Lung (tissue), 12 donors: ENCODE results near the gene HECTD1. TPM values are rescaled to one million over a fixed set of nuclear protein-coding genes. Genes with fewer than 3 reads are reported as not detected.
A peak's percentile ranks its signal among the peaks of the same experiment; 100 is the strongest.
"Not testable (repeated sequence)": the region's sequence is repeated elsewhere in the genome, so short reads cannot be mapped to it uniquely, and the experiment has no call there.

Experiments used
- ATAC-seq: fragments of 200-7000 bp; cut with Tn5 transposase; one replicate; pipeline ENCODE4 v1.9.1; 2020; ENCODE audit warnings: moderate number of reproducible peaks; ENCODE audit not compliant: insufficient read depth, low FRiP score
- DNase-seq, 3 donors: peaks; one replicate each; pipeline ENCODE4 v3.0.0-alpha.2; 2013 to 2017
- H3K27ac ChIP-seq, 2 donors: one replicate each; pipeline ENCODE4 v1.5.1; 2013; ENCODE audit warnings: mild to moderate bottlenecking in 2 of 2, moderate library complexity in 2 of 2, control low read depth in 1 of 2, inconsistent platforms in 1 of 2, low read depth in 1 of 2, low read length in 1 of 2
- H3K27me3 ChIP-seq, 3 donors: one replicate each; pipeline ENCODE4 v1.5.1; 2013; ENCODE audit warnings: low read length in 2 of 3; ENCODE audit not compliant: control insufficient read depth in 3 of 3, insufficient read depth in 3 of 3
- H3K36me3 ChIP-seq, 4 donors: one replicate each; pipeline ENCODE4 v1.5.1; 2013; ENCODE audit warnings: low read length in 4 of 4, mild to moderate bottlenecking in 1 of 4, moderate library complexity in 1 of 4; ENCODE audit not compliant: control insufficient read depth in 4 of 4, insufficient read depth in 4 of 4
- H3K4me1 ChIP-seq, 5 donors: one replicate each; pipeline ENCODE4 v1.5.1; 2013; ENCODE audit warnings: low read length in 5 of 5, mild to moderate bottlenecking in 2 of 5, moderate library complexity in 1 of 5; ENCODE audit not compliant: control insufficient read depth in 5 of 5, insufficient read depth in 5 of 5
- H3K4me3 ChIP-seq: one replicate; pipeline ENCODE4 v1.5.1; 2013; ENCODE audit warnings: mild to moderate bottlenecking, control low read depth, moderate library complexity
- H3K9ac ChIP-seq, 2 donors: one replicate each; pipeline ENCODE4 v1.5.1; 2013; ENCODE audit warnings: low read length in 2 of 2, control low read depth in 1 of 2; ENCODE audit not compliant: insufficient read depth in 1 of 2
- H3K9me3 ChIP-seq, 4 donors: one replicate each; pipeline ENCODE4 v1.5.1; 2013; ENCODE audit warnings: low read length in 3 of 4, mild to moderate bottlenecking in 1 of 4, moderate library complexity in 1 of 4; ENCODE audit not compliant: control insufficient read depth in 4 of 4, insufficient read depth in 3 of 4
- CTCF ChIP-seq: IDR thresholded peaks from 2 replicates; pipeline ENCODE4 v1.5.1; 2012; ENCODE audit warnings: mild to moderate bottlenecking; ENCODE audit errors: control extremely low read depth, extremely low read depth
- WGBS, 2 donors: extraction: QIAGEN DNeasy Blood & Tissue Kit; methylation state at CpG; one replicate each; pipeline ENCODE4 v1.1.7; 2013; 5-methylcytosine and 5-hydroxymethylcytosine counted together
- polyA plus RNA-seq, 2 donors: library from polyadenylated mRNA; stranded (reverse); fragments of 200-250 nt; gene quantifications; one replicate each; pipeline ENCODE4 v1.2.1, GENCODE V29; 2013
- total RNA-seq, 2 donors: library from RNA; depleted of rRNA in 1 of 2; stranded (reverse); fragments of >200 nt in 1 of 2; gene quantifications; one replicate each; pipeline ENCODE4 v1.2.1, GENCODE V29; 2014 to 2021
- donor health status: control.
- donor health status: control.
- donor health status: Bipolar disorder and iron deficiency.
- donor health status: healthy.
- donor health status: DM: yes; HTN: yes; CAD: no.

The HECTD1 gene
- total and polyA plus RNA-seq, 4 donors, result 44.8 to 399 (median 97.9) TPM

GRCh38 chr14:31241450-31242114, 34.0 kb upstream of the HECTD1 start:
- Histone ChIP-seq H3K27ac (peak overlapping the region in 1 of 2 donors; percentile 67), H3K4me1 (peaks cover 0 to 3% (median 0%) of the 10 kb centered on the region in 5 donors), H3K9me3 (no peaks in the 10 kb centered on the region), H3K27me3 (no peaks in the 10 kb centered on the region), H3K4me3 (no peak overlapping the region), H3K9ac (no peak overlapping the region), H3K36me3 (no peaks in the 10 kb centered on the region)
- DNase-seq (no peak), ATAC-seq (no peak)
- WGBS, 2 donors, result 35 to 61% methylated on average over 2 of the region's 2 CpGs
- TF ChIP-seq CTCF, result no peak

- Histone ChIP-seq H3K27me3 (no peaks in the 10 kb centered on the region), H3K36me3 (no peaks in the 10 kb centered on the region), H3K27ac (peak overlapping the region in 1 of 2 donors; percentile 6), H3K9me3 (no peaks in the 10 kb centered on the region), H3K4me3 (no peak overlapping the region), H3K9ac (no peak overlapping the region), H3K4me1 (peaks cover 0 to 3% (median 0%) of the 10 kb centered on the region in 5 donors)
- no peak for TF ChIP-seq CTCF
- peak; percentile 43 to 74 (median 55) for DNase-seq
- peak; percentile 65 for ATAC-seq
- 68 to 82% methylated on average over 6 of the region's 6 CpGs for WGBS, 2 donors
These were observed 32.1 kb upstream of the HECTD1 start for GRCh38 chr14:31239741-31240140.

GRCh38 chr14:31235462-31235861, 27.9 kb upstream of the HECTD1 start:
- no peak for ATAC-seq
- TF ChIP-seq CTCF, result no peak
- H3K4me3 ChIP-seq, result no peak overlapping the region
- no peaks in the 10 kb centered on the region for H3K36me3 ChIP-seq
- peaks cover 0 to 2% (median 0%) of the 10 kb centered on the region in 5 donors for H3K4me1 ChIP-seq
- H3K9me3 ChIP-seq, result no peaks in the 10 kb centered on the region
- WGBS, 2 donors, result 89 to 94% methylated on average over 3 of the region's 3 CpGs
- no peak overlapping the region for H3K9ac ChIP-seq
- no peak overlapping the region for H3K27ac ChIP-seq
- H3K27me3 ChIP-seq, result no peaks in the 10 kb centered on the region
- DNase-seq, result no peak

GRCh38 chr14:31232081-31232480, 24.5 kb upstream of the HECTD1 start:
- 76 to 83% methylated on average over 3 of the region's 3 CpGs for WGBS, 2 donors
- no peak overlapping the region for H3K4me3 ChIP-seq
- no peaks in the 10 kb centered on the region for H3K27me3 ChIP-seq
- H3K4me1 ChIP-seq, result peaks cover 0 to 14% (median 4%) of the 10 kb centered on the region in 5 donors
- DNase-seq, result no peak
- TF ChIP-seq CTCF, result no peak
- no peaks in the 10 kb centered on the region for H3K36me3 ChIP-seq
- H3K9me3 ChIP-seq, result no peaks in the 10 kb centered on the region
- no peak for ATAC-seq
- H3K27ac ChIP-seq, result no peak overlapping the region
- H3K9ac ChIP-seq, result no peak overlapping the region

GRCh38 chr14:31231272-31231671, 23.7 kb upstream of the HECTD1 start:
- not testable (repeated sequence) for DNase-seq, H3K36me3 ChIP-seq, H3K27me3 ChIP-seq, H3K27ac ChIP-seq, H3K4me3 ChIP-seq, H3K9me3 ChIP-seq, H3K9ac ChIP-seq, ATAC-seq
- H3K4me1 ChIP-seq, result peaks cover 0 to 14% (median 4%) of the 10 kb centered on the region in 5 donors
- WGBS, 2 donors, result 93 to 94% methylated on average over 2 of the region's 2 CpGs
